HUES48 (cell line): Measurements from ENCODE around the gene GRB2.

Source experiments
- H3K27ac ChIP-seq: one replicate; pipeline ENCODE4 v1.7.0; 2013; ENCODE audit warnings: low read depth, low read length, inconsistent platforms
- H3K27me3 ChIP-seq: 2 replicates; pipeline ENCODE4 v1.6.1; 2013; ENCODE audit warnings: mild to moderate bottlenecking, low read length; ENCODE audit not compliant: control insufficient read depth, insufficient read depth
- H3K36me3 ChIP-seq: 2 replicates; pipeline ENCODE4 v1.6.1; 2013; ENCODE audit warnings: low read length; ENCODE audit not compliant: control insufficient read depth, insufficient read depth
- H3K4me1 ChIP-seq: 2 replicates; pipeline ENCODE4 v1.6.1; 2013; ENCODE audit warnings: mild to moderate bottlenecking, low read length; ENCODE audit not compliant: control insufficient read depth, insufficient read depth
- H3K4me3 ChIP-seq: 2 replicates; pipeline ENCODE4 v1.5.1; 2013; ENCODE audit warnings: mild to moderate bottlenecking, low read depth, low read length
- H3K9ac ChIP-seq: 2 replicates; pipeline ENCODE4 v1.6.1; 2013; ENCODE audit warnings: mild to moderate bottlenecking, low read depth, low read length, moderate library complexity
- H3K9me3 ChIP-seq: 2 replicates; pipeline ENCODE4 v1.6.1; 2013; ENCODE audit warnings: low read length; ENCODE audit not compliant: control insufficient read depth, insufficient read depth

Gene GRB2

GRCh38 chr17:75397217-75397616, 8.3 kb downstream of the GRB2 start:
- no peak overlapping the region for H3K27ac ChIP-seq
- H3K4me1 ChIP-seq: peaks cover 22% of the 10 kb centered on the region
- H3K9me3 ChIP-seq: no peaks in the 10 kb centered on the region
- no peak overlapping the region for H3K9ac ChIP-seq
- peaks cover 2% of the 10 kb centered on the region; the same call in 1 of the 2 replicates for H3K36me3 ChIP-seq
- no peak overlapping the region for H3K4me3 ChIP-seq
- no peaks in the 10 kb centered on the region for H3K27me3 ChIP-seq

- H3K27me3 ChIP-seq: no peaks in the 10 kb centered on the region
- H3K36me3 ChIP-seq: peaks cover 6% of the 10 kb centered on the region; the same call in 1 of the 2 replicates
- H3K9ac ChIP-seq: no peak overlapping the region
- H3K27ac ChIP-seq: no peak overlapping the region
- no peak overlapping the region for H3K4me3 ChIP-seq
- H3K4me1 ChIP-seq: peaks cover 27% of the 10 kb centered on the region
- H3K9me3 ChIP-seq: no peaks in the 10 kb centered on the region
These were observed 8.7 kb downstream of the GRB2 start for GRCh38 chr17:75396796-75397195.

- H3K27ac ChIP-seq: no peak overlapping the region
- H3K4me3 ChIP-seq: no peak overlapping the region
- no peaks in the 10 kb centered on the region for H3K9me3 ChIP-seq
- H3K9ac ChIP-seq: no peak overlapping the region
- H3K4me1 ChIP-seq: peaks cover 30% of the 10 kb centered on the region
- no peaks in the 10 kb centered on the region for H3K27me3 ChIP-seq
- H3K36me3 ChIP-seq: peaks cover 7% of the 10 kb centered on the region; the same call in 1 of the 2 replicates
These were observed 9.5 kb downstream of the GRB2 start for GRCh38 chr17:75396025-75396424.

GRCh38 chr17:75394332-75394918, 11.1 kb downstream of the GRB2 start:
- Histone ChIP-seq H3K27ac (peak overlapping the region; percentile 90), H3K4me1 (peaks cover 37% of the 10 kb centered on the region)

GRCh38 chr17:75393523-75394331, 11.8 kb downstream of the GRB2 start:
- peak overlapping the region; percentile 68 for H3K9ac ChIP-seq
- H3K4me1 ChIP-seq: peaks cover 37% of the 10 kb centered on the region
- H3K27ac ChIP-seq: peak overlapping the region; percentile 90
- H3K9me3 ChIP-seq: no peaks in the 10 kb centered on the region
- peak overlapping the region; percentile 90 for H3K4me3 ChIP-seq
- no peaks in the 10 kb centered on the region for H3K27me3 ChIP-seq
- peaks cover 11% of the 10 kb centered on the region; the same call in 1 of the 2 replicates for H3K36me3 ChIP-seq

More at GRCh38 chr17:75394332-75394918, 11.1 kb downstream of the GRB2 start:
- Histone ChIP-seq H3K9ac (peak overlapping the region; percentile 68), H3K27me3 (no peaks in the 10 kb centered on the region), H3K4me3 (peak overlapping the region; percentile 90), H3K36me3 (peaks cover 11% of the 10 kb centered on the region; the same call in 1 of the 2 replicates), H3K9me3 (no peaks in the 10 kb centered on the region)

GRCh38 chr17:75392559-75392958, 12.9 kb downstream of the GRB2 start:
- Histone ChIP-seq H3K4me3 (peak overlapping the region; percentile 73), H3K4me1 (peaks cover 37% of the 10 kb centered on the region), H3K9ac (no peak overlapping the region), H3K27me3 (no peaks in the 10 kb centered on the region), H3K9me3 (no peaks in the 10 kb centered on the region), H3K27ac (no peak overlapping the region), H3K36me3 (peaks cover 15% of the 10 kb centered on the region; the same call in 1 of the 2 replicates)

- H3K4me1 ChIP-seq: peaks cover 37% of the 10 kb centered on the region
- H3K27ac ChIP-seq: no peak overlapping the region
- no peak overlapping the region for H3K4me3 ChIP-seq
- peaks cover 16% of the 10 kb centered on the region; the same call in 1 of the 2 replicates for H3K36me3 ChIP-seq
- no peaks in the 10 kb centered on the region for H3K9me3 ChIP-seq
- no peak overlapping the region for H3K9ac ChIP-seq
- no peaks in the 10 kb centered on the region for H3K27me3 ChIP-seq
These were observed 14.5 kb downstream of the GRB2 start for GRCh38 chr17:75390982-75391381.

- no peak overlapping the region for H3K27ac ChIP-seq
- peaks cover 30% of the 10 kb centered on the region for H3K4me1 ChIP-seq
- peaks cover 16% of the 10 kb centered on the region; the same call in 1 of the 2 replicates for H3K36me3 ChIP-seq
These were observed 16.9 kb downstream of the GRB2 start for GRCh38 chr17:75388476-75389030.

GRCh38 chr17:75387771-75388170, 17.7 kb downstream of the GRB2 start:
- no peaks in the 10 kb centered on the region for H3K27me3 ChIP-seq
- H3K4me1 ChIP-seq: peaks cover 24% of the 10 kb centered on the region
- no peak overlapping the region for H3K4me3 ChIP-seq
- peaks cover 16% of the 10 kb centered on the region; the same call in 1 of the 2 replicates for H3K36me3 ChIP-seq
- H3K9me3 ChIP-seq: no peaks in the 10 kb centered on the region
- no peak overlapping the region for H3K27ac ChIP-seq
- H3K9ac ChIP-seq: no peak overlapping the region

More at GRCh38 chr17:75388476-75389030, 16.9 kb downstream of the GRB2 start:
- H3K27me3 ChIP-seq: no peaks in the 10 kb centered on the region
- no peaks in the 10 kb centered on the region for H3K9me3 ChIP-seq
- no peak overlapping the region for H3K4me3 ChIP-seq
- H3K9ac ChIP-seq: no peak overlapping the region

- H3K4me3 ChIP-seq: no peak overlapping the region
- no peak overlapping the region for H3K27ac ChIP-seq
- H3K36me3 ChIP-seq: peaks cover 9% of the 10 kb centered on the region; the same call in 1 of the 2 replicates
- H3K4me1 ChIP-seq: peaks cover 13% of the 10 kb centered on the region
- H3K9me3 ChIP-seq: no peaks in the 10 kb centered on the region
- H3K27me3 ChIP-seq: no peaks in the 10 kb centered on the region
- no peak overlapping the region for H3K9ac ChIP-seq
These were observed 19.0 kb downstream of the GRB2 start for GRCh38 chr17:75386430-75386829.

GRCh38 chr17:75384751-75385150, 20.7 kb downstream of the GRB2 start:
- Histone ChIP-seq H3K9me3 (no peaks in the 10 kb centered on the region), H3K4me1 (peaks cover 15% of the 10 kb centered on the region), H3K4me3 (no peak overlapping the region), H3K9ac (no peak overlapping the region), H3K27ac (no peak overlapping the region), H3K36me3 (0 out of 2 replicates have a peak, but pooled peaks cover 5% of the 10 kb centered on the region), H3K27me3 (no peaks in the 10 kb centered on the region)
